HTERT RPE-1 (cell line): ENCODE results near the gene WWOX.

Source experiments
- in situ Hi-C: fragments of 300-500 bp; cut with MboI; formaldehyde crosslinking; loops from 4 replicates; pipeline ENCODE4 v1.14.3; 2020; ENCODE audit warnings: low sequenced_read_pairs

WWOX gene

DNA sequence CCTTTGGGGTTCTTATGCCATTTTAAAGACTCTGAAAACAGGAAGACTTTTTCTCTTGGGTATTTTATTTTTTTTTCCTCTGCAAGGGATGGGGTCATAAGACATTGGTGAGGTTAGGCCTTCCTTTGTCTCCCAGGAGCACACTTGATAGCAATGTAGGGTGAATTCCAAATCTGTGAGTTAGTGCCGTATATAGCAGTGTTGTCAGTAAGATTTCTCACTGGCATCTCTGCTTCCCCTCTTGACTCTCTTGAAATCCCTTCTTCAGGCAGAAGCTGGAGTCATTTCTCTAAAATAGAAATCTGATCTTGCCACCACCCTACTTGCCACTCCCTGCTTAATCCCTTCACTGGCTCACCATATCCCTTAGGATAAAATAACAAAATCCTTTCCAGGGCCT, 529.7 kb downstream of the WWOX start:
- in situ Hi-C loops, result no loop called here

DNA sequence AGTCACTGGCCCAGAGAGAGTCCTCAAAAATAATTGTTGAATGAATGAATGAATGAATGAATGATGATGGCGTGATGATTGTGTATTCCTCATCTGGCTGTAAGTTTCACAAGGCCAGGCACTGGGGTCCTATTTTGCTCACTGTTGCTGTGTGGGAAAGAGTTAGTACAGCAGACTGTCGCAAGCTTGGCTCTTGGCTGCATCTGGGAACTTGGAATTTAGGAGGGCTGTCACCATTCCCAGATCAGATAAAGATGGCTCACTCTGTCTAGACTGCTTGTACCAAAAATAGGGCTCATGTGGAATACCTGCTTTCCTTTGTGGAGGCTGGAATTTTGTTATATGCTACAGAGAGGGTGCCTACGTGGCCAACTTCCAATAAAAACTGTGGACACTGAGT, 530.6 kb downstream of the WWOX start:
- in situ Hi-C loops, result no loop called here

DNA sequence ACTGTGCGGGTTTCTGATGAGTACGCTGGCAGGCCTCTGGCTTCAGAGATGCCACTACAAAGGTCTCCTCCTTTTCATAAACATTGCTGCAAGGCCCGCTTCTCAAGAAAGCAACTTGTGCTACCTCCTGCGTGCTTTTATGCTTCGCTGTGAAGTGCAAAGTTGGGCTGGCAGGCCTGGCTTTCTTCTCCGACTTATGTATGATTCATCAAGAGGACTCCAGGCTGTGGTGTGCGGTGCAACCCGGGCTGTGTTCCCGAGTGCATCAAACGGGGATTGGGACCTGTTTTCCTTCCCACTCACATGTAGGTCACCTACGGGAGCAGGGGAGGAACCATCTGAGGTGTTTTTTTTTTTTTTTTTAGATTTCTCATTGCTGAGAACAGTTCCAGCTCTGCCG, 534.1 kb downstream of the WWOX start:
- in situ Hi-C loops, result no loop called here

DNA sequence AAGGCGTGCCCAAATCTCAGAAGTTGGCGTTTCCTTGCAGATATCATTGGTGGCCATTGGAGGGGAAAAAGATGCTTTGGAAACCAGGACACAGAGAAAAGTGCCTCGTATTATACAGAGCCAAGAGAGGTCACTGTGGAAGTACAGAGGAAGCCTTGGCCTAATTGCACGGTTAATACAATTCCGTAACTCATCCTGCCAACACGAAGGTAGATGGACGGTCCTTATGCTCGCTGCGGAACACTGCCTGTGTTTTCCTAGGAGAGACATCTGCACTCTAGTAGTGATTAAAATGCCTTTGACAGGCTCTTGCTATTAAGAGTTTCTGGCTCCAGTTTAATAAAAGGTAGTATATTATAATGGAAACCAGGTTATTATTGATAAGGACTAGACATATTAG, 536.4 kb downstream of the WWOX start:
- in situ Hi-C loops, result no loop called here

DNA sequence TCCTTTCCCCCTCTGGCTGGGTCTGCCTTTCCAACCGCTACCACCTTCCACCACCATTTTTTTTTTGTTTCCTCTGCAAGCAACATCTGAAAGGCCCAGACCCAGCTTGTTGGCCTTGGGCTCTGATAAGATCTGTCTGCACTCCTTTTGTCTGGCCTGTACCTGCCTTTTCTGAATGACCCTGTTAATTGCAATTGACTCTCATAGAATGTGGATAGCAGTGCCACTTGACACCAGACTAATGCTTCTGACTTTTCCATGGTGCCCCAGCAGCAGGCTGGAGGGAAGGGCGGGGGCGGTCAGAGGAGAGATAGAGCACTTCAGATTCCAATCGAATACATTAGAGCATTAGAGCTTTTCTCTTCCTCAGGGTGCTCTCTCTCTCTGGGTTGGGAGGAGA, 538.9 kb downstream of the WWOX start:
- in situ Hi-C loops, result no loop called here

DNA sequence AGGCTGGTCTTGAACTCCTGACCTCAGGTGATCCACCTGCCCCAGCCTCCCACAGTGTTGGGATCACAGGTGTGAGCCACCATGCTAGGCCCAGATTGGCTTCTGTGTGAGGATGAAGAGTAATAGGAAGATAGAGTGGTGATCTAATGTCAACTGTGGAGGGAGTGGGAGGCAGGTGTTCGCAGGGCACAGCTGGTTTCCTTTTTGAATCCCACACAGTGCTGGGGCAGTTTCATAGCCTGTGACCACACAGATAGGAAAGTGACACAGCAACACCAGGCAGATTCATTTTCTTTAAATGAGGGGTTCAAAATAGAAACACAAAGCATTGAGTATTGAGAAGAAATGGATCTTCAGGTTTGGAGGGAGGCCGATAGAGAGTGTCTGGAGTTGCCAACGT, 540.3 kb downstream of the WWOX start:
- in situ Hi-C loops, result no loop called here

DNA sequence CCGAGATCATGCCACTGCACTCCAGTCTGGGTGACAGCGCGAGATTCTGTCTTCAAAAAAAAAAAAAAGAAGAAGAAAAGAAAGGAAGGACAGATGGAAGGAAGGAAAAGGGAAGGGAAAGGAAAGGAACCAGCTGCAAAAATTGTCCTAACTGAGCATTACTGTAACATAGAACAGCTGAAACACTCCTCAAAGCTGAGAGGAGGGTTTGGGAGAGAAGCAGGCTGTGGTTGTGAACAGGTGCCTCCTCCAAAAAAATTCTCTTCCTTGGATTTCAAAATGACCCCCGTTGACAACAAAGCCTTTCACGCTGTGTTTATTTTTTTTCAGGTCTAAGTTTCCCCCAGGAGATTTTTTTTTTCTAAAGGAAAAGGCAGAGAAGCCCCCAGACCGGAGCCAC, 541.4 kb downstream of the WWOX start:
- in situ Hi-C loops, result no loop called here

DNA sequence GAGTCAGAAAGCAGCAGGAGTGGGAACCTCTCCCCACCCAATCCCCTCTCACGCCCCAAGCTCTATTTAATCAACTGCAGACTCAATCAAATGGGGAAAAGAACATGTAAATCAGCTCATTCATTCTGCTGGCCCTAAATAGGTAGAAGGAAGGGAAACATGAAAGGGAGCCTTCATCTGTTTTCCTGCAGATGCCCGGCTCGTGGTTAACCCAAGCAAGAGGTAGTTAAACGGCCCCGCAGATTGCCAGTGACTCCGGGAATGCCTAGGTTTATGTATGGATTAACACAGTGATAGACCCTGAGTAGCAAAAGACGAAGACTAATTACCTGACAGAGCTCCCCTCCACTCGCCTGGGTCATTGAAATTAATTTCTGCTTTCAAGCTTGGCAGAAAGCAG, 542.0 kb downstream of the WWOX start:
- in situ Hi-C loops, result no loop called here

DNA sequence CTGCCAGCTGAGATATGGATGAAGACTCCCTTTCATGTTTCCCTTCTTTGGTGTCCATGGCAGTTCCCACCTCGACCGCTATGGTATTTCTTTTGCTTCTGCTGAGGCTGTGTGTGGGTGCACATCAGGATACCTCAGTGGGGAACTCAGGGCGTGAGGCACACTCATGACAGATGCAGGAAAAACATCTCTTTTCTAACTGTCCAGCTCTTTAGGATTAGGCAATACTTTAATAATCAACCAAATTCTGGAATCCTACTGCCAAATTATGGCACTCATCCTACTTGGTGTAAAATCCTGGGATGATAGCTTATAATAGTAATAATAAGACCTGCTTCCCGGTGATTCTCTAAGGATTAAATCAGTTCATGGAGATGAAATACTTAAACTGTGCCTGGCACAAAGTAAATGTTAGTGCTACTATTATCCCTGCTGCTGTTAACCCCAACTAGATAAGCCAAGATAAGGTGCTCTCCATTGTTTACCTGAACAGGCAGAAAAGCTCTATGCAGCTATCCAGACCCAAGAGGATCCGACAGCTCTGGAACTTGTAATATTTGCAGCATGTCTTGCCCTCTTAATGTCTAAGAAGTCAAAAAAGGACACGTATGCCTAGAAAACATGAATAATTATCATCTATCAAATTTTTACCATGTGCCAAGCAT, 543.3 kb downstream of the WWOX start:
- in situ Hi-C loops, result no loop called here

DNA sequence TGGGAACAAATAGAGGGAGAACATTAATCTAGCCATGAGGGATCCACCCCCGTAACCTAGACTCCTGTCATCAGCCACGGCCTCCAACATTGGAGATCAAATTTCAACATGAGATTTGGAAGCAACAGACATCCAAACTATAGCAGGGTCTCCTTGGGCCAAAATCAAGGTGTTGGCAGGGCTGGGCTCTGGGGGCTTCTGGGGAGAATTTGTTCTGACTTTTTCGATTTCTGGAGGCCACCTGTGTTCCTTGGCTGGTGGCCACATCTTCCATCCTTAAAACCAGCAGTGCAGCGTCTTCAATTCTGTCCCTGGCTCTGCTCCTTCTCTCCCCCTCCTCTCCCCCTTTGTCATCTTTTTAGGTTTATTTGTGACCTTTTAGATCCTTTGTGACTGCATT, 546.2 kb downstream of the WWOX start:
- in situ Hi-C loops, result no loop called here

DNA sequence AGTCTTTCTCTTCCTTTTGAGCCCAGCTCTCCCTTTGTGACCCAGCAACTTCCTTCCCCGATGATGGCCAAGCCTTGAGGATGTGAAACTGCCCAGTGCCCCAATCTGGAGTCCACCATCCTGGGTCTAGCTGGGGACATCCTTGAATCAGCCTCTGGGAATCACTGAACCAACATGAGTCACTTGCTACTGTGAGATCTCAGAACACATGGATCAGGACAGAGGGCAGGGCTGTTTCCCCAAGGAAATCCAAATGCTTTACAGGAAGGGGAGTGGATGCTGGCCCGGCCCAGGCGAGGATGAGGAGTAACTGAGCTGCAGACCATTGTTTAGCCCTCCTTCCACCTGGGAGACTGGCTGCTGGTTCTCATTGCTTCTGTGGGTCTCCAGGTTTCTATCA, 547.6 kb downstream of the WWOX start:
- in situ Hi-C loops, result no loop called here

DNA sequence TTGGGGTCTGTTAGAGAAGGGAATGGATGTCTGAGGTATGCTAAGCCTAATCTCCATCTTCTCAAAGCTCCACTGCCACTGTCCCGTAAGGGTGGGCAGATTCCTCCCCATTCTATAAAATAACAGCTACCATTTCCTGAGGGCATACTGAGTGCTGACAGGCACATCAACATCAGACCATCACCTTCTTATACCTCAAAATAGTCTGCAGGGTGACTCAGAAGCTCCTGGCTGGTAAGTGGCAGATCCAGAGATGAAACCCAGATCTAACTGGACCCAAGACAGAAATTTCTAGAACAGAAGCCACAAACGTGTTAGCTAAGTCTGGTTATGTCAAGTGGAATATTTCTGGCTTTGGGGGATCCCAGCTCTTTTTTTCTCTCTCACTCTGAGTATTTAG, 548.0 kb downstream of the WWOX start:
- in situ Hi-C loops, result no loop called here

DNA sequence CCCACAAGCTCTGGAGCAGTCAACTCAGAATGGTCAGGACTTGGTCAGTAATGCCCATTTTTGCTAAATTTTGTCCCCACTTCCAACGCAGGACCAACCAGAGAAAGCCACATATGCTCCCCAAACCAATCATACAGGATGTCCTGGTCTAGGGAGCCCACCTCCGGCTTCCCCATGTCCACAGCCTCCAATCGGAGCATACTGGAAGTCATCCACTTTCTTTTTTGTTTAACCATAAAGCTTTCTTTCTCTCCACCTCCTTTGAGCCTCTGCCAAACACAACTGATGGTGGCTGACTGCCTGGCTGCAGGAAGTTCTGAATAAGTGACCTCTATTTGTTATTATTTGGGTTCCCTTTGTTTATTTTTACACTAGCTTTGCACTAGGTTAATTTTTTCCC, 549.1 kb downstream of the WWOX start:
- in situ Hi-C loops, result no loop called here

DNA sequence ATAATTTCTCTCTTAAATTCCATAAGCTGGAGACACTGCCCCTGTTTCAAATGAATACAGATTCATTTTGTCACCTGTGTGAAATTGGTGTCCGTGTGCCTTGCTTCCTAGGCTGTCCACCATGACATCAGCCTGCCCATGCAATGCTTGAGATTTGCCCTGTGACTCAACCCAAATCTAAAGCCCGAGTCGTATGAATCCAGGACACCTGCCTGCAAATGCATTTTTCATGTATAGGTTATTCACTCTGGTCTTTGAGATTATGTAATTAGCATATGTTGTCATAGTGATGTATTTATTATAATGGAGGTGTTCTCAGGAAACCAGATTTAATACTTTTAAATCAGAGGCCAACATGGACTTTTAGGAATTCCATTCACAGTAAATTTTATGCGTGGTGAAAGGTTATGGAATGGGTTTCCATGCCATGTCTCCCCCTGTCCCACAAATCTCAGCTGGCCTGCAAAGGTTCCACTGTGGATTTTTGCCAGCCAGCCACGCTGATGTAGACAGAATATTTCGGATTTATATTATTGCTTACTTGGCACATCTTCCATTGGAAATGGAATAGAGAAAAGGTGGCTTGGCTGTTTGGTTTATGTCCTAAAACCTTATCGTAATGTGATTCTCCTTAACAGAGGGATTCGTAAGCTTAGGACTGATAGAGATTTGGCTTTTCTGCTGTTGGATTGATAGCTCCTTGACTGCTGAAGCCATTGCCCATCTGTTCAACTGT, 551.1 kb downstream of the WWOX start:
- in situ Hi-C loops, result no loop called here

DNA sequence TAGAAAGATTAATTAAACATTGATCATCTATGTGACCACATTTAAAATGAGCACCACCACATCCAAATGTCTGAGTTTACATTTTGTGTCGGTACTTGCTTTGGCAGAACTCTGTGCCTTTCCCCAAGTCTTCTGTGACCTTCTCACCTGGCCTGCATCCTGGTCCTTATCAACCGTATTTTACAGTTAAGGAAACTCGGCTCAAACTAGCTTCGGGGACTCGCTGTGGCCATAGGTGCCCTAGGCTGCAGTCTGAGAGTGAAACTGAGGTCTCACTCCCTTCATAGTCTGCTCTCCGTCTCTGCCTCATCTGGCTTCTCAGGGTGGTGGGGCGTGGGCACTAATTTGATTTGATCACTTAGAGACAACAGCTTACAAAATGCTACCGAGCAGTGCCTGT, 555.5 kb downstream of the WWOX start:
- in situ Hi-C loops, result no loop called here

DNA sequence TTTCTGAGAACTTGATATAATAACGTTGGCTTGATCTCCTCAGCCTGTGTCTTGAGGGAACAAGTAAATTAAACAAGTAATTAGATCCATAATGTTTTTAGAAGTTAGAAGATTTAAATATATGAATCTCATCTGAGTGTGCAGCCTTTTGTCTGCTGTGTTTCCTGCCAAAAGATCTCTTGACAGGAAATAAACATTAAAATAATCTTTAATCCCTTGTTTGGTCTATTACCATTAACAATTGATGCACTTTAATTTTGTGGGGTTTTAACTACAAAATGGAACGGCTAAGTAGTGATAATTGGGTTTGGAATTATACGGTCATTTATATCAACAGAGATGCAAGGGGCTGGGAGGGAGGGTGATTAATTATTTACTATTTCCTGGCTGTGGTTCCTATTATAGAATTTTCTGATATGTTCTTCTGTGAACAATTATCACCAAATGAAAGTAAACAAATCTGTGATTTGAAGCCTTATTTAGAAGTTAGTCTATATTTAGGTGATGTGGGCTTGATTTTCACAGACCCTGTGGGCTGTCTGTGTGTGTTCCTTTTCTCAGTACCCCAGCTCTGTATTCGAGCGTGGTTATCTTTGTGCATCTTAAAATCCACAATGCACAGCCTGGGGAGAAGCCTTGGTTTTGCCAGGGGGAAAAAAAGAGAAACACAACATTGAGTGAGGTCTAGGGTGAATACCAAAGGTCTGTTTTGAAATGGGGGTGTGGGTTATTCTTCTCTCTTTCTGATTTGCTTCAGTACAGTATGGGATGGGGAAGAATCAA, 556.1 kb downstream of the WWOX start:
- in situ Hi-C loops, result no loop called here

DNA sequence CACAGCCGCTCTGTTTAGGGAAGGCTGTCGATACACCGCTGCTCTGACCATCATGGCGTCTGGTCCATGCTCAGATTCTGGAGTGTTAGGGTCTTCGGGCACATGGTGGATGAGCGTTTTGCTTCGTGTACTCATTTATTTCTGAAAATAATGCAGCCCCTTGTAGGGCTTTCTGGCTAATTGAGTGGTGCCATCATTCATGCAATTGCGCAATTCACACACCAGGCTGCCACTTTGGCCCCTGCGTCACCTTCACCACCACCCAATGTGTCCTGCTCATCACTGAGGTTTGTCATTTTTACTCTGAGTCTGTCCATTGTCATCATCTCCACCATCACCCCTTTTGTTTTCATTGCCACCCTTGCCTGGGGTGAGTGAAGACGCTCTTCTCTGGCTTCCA, 557.4 kb downstream of the WWOX start:
- in situ Hi-C loops, result no loop called here

DNA sequence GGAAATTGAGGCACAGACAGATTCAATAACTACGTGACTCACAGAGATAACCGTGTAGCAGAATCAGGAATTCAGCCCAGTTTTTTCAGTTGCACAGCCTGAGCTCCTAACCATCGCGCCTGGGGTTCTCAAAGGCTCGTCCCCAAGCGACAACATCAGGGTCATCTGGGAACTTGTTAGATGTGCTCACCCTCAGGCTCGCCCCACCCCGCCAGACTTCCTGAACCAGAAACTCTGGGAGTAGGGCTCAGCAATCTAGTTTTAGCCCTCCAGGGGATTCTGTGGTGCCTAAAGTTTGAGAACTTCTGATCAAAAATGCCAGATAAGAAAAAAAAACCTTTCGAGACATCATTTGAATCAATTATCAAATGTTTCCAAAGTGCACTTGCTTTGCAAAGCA, 559.8 kb downstream of the WWOX start:
- in situ Hi-C loops, result no loop called here

DNA sequence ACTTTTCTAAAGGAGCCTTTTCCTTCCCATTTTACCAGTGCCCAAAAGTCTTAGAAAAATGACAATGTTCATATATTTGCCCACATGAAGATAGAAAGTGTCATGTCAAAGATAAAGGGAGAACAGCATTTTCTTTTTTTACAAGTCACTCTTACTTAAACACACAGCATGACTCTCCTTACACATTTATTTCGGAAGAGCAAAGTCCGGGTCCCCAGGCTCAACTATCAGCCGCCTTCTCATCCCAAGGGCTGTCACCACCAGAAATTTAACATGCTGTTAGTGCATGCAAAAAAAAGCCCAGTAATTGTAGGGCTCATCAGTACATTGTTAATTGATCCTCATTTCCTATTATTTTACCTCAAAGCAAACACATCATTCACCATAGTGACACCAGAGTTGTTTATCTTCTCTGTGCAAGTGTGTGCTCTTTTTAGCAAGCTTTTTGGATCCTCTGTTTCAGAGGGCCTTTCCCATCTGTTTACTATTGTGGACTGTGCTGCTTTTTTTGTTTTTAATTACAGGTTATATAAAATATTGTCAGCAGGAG, 560.3 kb downstream of the WWOX start:
- in situ Hi-C loops, result no loop called here

DNA sequence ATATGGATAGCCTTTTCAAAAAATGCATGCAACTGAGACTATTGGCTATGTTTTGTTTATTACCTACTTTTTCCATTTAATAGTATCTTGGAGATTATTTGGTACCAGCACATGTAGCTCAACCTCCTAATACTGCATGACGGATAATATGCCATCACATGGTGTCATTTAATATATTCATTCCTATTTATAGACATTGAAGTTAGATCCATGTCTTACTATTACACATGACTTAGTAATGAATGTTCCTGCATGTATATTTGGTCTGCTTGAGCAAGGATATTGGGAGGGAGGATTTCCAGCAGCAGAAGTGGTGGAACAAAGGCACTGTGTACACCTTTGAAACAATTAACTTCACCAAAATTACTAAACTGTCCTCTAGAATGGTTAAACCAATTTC, 561.3 kb downstream of the WWOX start:
- in situ Hi-C loops, result no loop called here

DNA sequence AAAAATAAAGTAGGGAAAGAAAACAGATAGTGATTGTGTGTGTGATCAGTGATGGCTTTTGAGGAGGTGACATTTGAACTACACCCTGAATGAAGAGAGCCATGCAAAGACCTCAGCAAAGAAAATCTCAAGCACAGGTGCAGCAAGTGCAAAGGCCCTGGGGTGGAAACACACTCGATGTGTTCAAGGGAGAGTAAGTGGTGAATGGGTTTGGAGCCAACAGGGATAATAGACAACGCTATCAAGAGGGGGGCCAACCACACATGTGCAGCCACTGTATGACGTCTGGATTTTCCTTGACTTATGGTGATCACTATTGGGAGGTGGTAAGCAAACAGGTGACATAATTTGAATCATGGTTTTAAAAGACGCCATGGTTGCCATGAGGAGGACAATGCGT, 564.2 kb downstream of the WWOX start:
- in situ Hi-C loops, result no loop called here
